GM12878 (cell line): ENCODE results near the gene IREB2. TPM values are rescaled to one million over a fixed set of nuclear protein-coding genes. Genes with fewer than 3 reads are reported as not detected.

ENCODE experiments used
- ATAC-seq: fragments of 200-7000 bp; cut with Tn5 transposase; 3 replicates; pipeline ENCODE4 v1.9.1; 2020; ENCODE audit warnings: mild to moderate bottlenecking, moderate library complexity
- BruUV-seq: library from RNA; stranded (reverse); fragments of 400-500 nt; replicated peaks from 2 replicates; lab custom pipeline; 2021; lab: Mats Ljungman, UMichigan
- CTCF ChIA-PET: fragments of 300-600 bp; sonication (Branson Sonifier 250); formaldehyde crosslinking; extraction: SDS; loops from one replicate; lab custom pipeline; 2021; ENCODE audit warnings: inconsistent platforms; lab: Yijun Ruan, JAX
- POLR2A ChIA-PET: fragments of 350-600 bp; formaldehyde crosslinking; extraction: SDS; loops from one replicate; lab custom pipeline; 2021; ENCODE audit warnings: inconsistent platforms; lab: Charles Lee
- RAD21 ChIA-PET: fragments of 300-600 bp; sonication (Branson Sonifier 250); formaldehyde crosslinking; loops from one replicate; lab custom pipeline; 2023; ENCODE audit warnings: antibody characterized with exemption; ENCODE audit not compliant: unreplicated experiment; lab: Charles Lee
- SMC1A ChIA-PET: fragments of 300-600 bp; sonication (Branson Sonifier 250); formaldehyde crosslinking; loops from one replicate; lab custom pipeline; 2023; ENCODE audit not compliant: unreplicated experiment, uncharacterized antibody; lab: Charles Lee
- DNase-seq: peaks from one replicate; pipeline ENCODE4 v3.0.0-alpha.2; 2011; ENCODE audit warnings: low read depth, low spot score
- FAIRE-seq: peaks from 3 replicates; lab custom pipeline; 2011; peaks lifted over from hg19 to GRCh38; lab: Jason Lieb, UNC
- H2AFZ ChIP-seq: 2 replicates; pipeline ENCODE4 v1.6.0; 2011; ENCODE audit warnings: low read depth, low read length, control low read depth; ENCODE audit not compliant: control insufficient read depth
- H3K27ac ChIP-seq: 2 replicates; pipeline ENCODE4 v1.5.1; 2011; ENCODE audit warnings: control low read depth; ENCODE audit not compliant: control insufficient read depth, insufficient read depth
- H3K27me3 ChIP-seq, 2 experiments: replicated peaks in 1 of 2; 2 replicates each; pipeline versions ENCODE4 v1.6.0 to v1.6.1; 2011; ENCODE audit warnings: low read length in 1 of 2; ENCODE audit not compliant: control insufficient read depth in 2 of 2, insufficient read depth in 2 of 2
- H3K36me3 ChIP-seq, 2 experiments: 2 replicates each; pipeline ENCODE4 v1.5.1; 2011; ENCODE audit warnings: low read length in 1 of 2; ENCODE audit not compliant: control insufficient read depth in 2 of 2, insufficient read depth in 2 of 2
- H3K4me1 ChIP-seq: 2 replicates; pipeline ENCODE4 v1.6.1; 2011; ENCODE audit warnings: mild to moderate bottlenecking, low read length, moderate library complexity, mixed read lengths; ENCODE audit not compliant: control insufficient read depth, insufficient read depth
- H3K4me2 ChIP-seq: 2 replicates; pipeline ENCODE4 v1.6.0; 2011; ENCODE audit warnings: control low read depth; ENCODE audit not compliant: control insufficient read depth, insufficient read depth
- H3K4me3 ChIP-seq: fragments of 200-600 bp; sonication (generic); 2 replicates; pipeline ENCODE4 v1.5.1; 2016
- H3K79me2 ChIP-seq: 2 replicates; pipeline ENCODE4 v1.6.0; 2011; ENCODE audit warnings: low read length; ENCODE audit not compliant: control insufficient read depth, insufficient read depth
- H3K9ac ChIP-seq: 2 replicates; pipeline ENCODE4 v1.8.0; 2011; ENCODE audit warnings: low read length, control low read depth, mixed read lengths; ENCODE audit not compliant: control insufficient read depth, insufficient read depth
- H3K9me3 ChIP-seq: replicated peaks from 3 replicates; pipeline ENCODE4 v1.5.1; 2011; ENCODE audit warnings: mild to moderate bottlenecking, low read length; ENCODE audit not compliant: control insufficient read depth, insufficient read depth
- H4K20me1 ChIP-seq: 2 replicates; pipeline ENCODE4 v1.6.0; 2011; ENCODE audit not compliant: control insufficient read depth, insufficient read depth
- ATF7 ChIP-seq: fragments of 450-650 bp; IDR thresholded peaks from 2 replicates; pipeline ENCODE4 v1.6.1; 2016; ENCODE audit warnings: low read depth, mild to moderate bottlenecking
- BRCA1 ChIP-seq: IDR thresholded peaks from 2 replicates; pipeline ENCODE4 v1.6.1; 2011; ENCODE audit warnings: low read depth, low read length, improper control_type of control experiment
- CEBPB ChIP-seq, 2 experiments: fragments of 150-350 bp in 1 of 2; IDR thresholded peaks; 2 replicates each; pipeline ENCODE4 v1.6.1; 2012 to 2014; ENCODE audit warnings: low read depth in 2 of 2, low read length in 2 of 2, borderline replicate concordance in 1 of 2, inconsistent platforms in 1 of 2
- JUNB ChIP-seq: IDR thresholded peaks from 2 replicates; pipeline ENCODE4 v1.6.1; 2016; ENCODE audit warnings: antibody characterized with exemption, mild to moderate bottlenecking
- KDM1A ChIP-seq: fragments of 200-600 bp; sonication (generic); IDR thresholded peaks from 2 replicates; pipeline ENCODE4 v1.6.1; 2016; ENCODE audit warnings: borderline replicate concordance
- NFYA ChIP-seq: IDR thresholded peaks from 2 replicates; pipeline ENCODE4 v1.6.1; 2011; ENCODE audit warnings: low read depth, mild to moderate bottlenecking, low read length, improper control_type of control experiment, borderline replicate concordance
- NR2C1 ChIP-seq: fragments of 450-650 bp; IDR thresholded peaks from 2 replicates; pipeline ENCODE4 v1.6.1; 2017; ENCODE audit warnings: antibody characterized with exemption, mild to moderate bottlenecking, moderate library complexity
- POLR2AphosphoS2 ChIP-seq: IDR thresholded peaks from 2 replicates; pipeline ENCODE4 v1.6.1; 2011; ENCODE audit warnings: low read depth, mild to moderate bottlenecking, low read length, improper control_type of control experiment, moderate library complexity
- RB1 ChIP-seq: fragments of 450-650 bp; formaldehyde crosslinking; IDR thresholded peaks from 2 replicates; pipeline ENCODE4 v1.6.1; 2017; ENCODE audit warnings: mild to moderate bottlenecking, borderline replicate concordance
- RFX5 ChIP-seq: IDR thresholded peaks from 2 replicates; pipeline ENCODE4 v1.6.1; 2011; ENCODE audit warnings: low read depth, low read length, improper control_type of control experiment
- SIX5 ChIP-seq: IDR thresholded peaks from 2 replicates; pipeline ENCODE4 v1.6.1; 2011; ENCODE audit warnings: mild to moderate bottlenecking, low read depth, low read length, moderate library complexity; ENCODE audit not compliant: severe bottlenecking
- SREBF1 ChIP-seq: IDR thresholded peaks from 2 replicates; pipeline ENCODE4 v1.6.1; 2012; ENCODE audit warnings: mild to moderate bottlenecking, low read length
- WGBS: methylation state at CpG from one replicate; pipeline ENCODE4 v1.1.6; 2016; ENCODE audit warnings: low lambda C conversion rate; ENCODE audit not compliant: insufficient replicate concordance, insufficient coverage; ENCODE audit errors: missing lambda C conversion rate; 5-methylcytosine and 5-hydroxymethylcytosine counted together
- in situ Hi-C: fragments of 300-500 bp; cut with MboI; formaldehyde crosslinking; loops from 9 replicates; pipeline ENCODE4 v1.14.3; 2018; ENCODE audit warnings: mixed read lengths
- intact Hi-C: fragments of 100-400 bp; cut with micrococcal nuclease; formaldehyde crosslinking; loops from one replicate; pipeline ENCODE4 v1.14.2; 2022; ENCODE audit not compliant: unreplicated experiment
- polyA plus RNA-seq, 11 experiments: library from polyadenylated mRNA; depleted of rRNA in 4 of 11; unstranded in 6 of 11; stranded (reverse) in 5 of 11; fragments of >200 nt; fragmentation: Nextera tagmentation in 4 of 11; fragmentation: Illumina TruSeq in 1 of 11; extraction: Ambion mirVana in 4 of 11; extraction: Trizol in 1 of 11; gene quantifications; 1 replicate in 1 of 11; 2 replicates in 10 of 11; pipeline versions ENCODE4 v1.2.1 to v1.2.3, GENCODE V29; 2011 to 2016; ENCODE audit warnings: inconsistent platforms in 2 of 11, missing spikeins in 2 of 11, low read depth in 1 of 11
- total RNA-seq, 4 experiments: library from RNA; depleted of rRNA in 3 of 4; stranded (reverse); fragments of >200 nt in 3 of 4; fragmentation: Illumina TruSeq in 1 of 4; extraction: Trizol in 1 of 4; gene quantifications; 2 replicates each; pipeline versions ENCODE4 v1.2.1 to v1.2.3, GENCODE V29; 2013 to 2021
- TF ChIP-seq, protein P1 (sequence below): fragments of 450-650 bp; IDR thresholded peaks from 2 replicates; pipeline ENCODE4 v1.6.1; 2016; ENCODE audit warnings: mild to moderate bottlenecking

IREB2 gene
- total and polyA plus RNA-seq, 10 of the 15 experiments (the other 5 are each of a cell fraction or from before 2014, with no cell fraction given) = 13.0 to 52.4 (median 24.4) TPM

DNA sequence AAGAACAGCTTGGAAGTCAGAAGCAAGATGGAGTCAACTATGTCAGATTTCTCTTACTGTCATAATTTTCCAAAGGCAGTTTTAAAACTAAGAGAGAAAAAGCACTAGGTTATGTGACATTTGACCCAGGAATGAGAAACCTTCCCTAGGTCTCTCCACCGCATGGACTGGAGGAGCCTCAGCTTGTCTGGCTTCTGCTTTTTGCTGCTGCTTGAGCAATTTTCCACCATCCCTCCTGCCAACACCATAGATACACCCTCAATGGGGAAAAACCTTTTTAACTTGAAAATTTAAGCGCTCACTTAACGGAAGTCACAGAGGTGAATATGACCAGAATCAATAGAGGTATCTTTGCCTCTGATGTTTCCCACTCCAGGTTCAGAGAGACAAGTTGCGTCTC is 17.8 kb upstream of the IREB2 start:
- ATAC-seq (no peak), FAIRE-seq (no peak), DNase-seq (no peak)
- Histone ChIP-seq H3K4me1 (no peaks in the 10 kb centered on the region), H3K4me2 (no peak overlapping the region), H3K9me3 (no peaks in the 10 kb centered on the region), H3K4me3 (no peak overlapping the region), H3K36me3 (no peaks in the 10 kb centered on the region), H3K27ac (no peak overlapping the region), H3K79me2 (no peaks in the 10 kb centered on the region), H4K20me1 (no peaks in the 10 kb centered on the region), H3K9ac (no peak overlapping the region), H3K27me3 (no peaks in the 10 kb centered on the region; a peak in 1 of 4 replicates), H2AFZ (no peak overlapping the region)
- no TSS peak for BruUV-seq
- intact Hi-C loops = loop anchor here (5.0 kb wide), 1 partner anchor 308 kb away; no protein-coding TSS in a partner anchor
- ChIA-PET SMC1A (no interaction called here), CTCF (interaction anchor here (10.6 kb wide), 1 partner anchor 112 kb away, joined by 175 read pairs; no protein-coding TSS in a partner anchor), POLR2A (no interaction called here), RAD21 (no interaction called here)
- TF ChIP-seq RFX5 = no peak
- TF ChIP-seq JUNB = no peak
- TF ChIP-seq POLR2AphosphoS2 = no peak
- TF ChIP-seq NR2C1 = no peak
- no peak for TF ChIP-seq KDM1A
- TF ChIP-seq CEBPB (IDR thresholded peaks at IDR 0.05; ENCODE audit: borderline replicate concordance in 1 of 2, low read depth in 2 of 2, low read length in 2 of 2) = no peak
- TF ChIP-seq SREBF1 = no peak
- no peak for TF ChIP-seq NFYA
- no peak for TF ChIP-seq BRCA1
- no peak for TF ChIP-seq ATF7
- TF ChIP-seq, protein P1, sequence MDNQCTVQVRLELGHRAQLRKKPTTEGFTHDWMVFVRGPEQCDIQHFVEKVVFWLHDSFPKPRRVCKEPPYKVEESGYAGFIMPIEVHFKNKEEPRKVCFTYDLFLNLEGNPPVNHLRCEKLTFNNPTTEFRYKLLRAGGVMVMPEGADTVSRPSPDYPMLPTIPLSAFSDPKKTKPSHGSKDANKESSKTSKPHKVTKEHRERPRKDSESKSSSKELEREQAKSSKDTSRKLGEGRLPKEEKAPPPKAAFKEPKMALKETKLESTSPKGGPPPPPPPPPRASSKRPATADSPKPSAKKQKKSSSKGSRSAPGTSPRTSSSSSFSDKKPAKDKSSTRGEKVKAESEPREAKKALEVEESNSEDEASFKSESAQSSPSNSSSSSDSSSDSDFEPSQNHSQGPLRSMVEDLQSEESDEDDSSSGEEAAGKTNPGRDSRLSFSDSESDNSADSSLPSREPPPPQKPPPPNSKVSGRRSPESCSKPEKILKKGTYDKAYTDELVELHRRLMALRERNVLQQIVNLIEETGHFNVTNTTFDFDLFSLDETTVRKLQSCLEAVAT = no peak
- no peak for TF ChIP-seq RB1
- no peak for TF ChIP-seq SIX5
- in situ Hi-C loops = no loop called here
- 89% methylated on average over 4 of the region's 4 CpGs for WGBS
